HG02610 (cell line): ENCODE data around the gene KRT1.
"Not testable (repeated sequence)": the region's sequence is repeated elsewhere in the genome, so short reads cannot be mapped to it uniquely, and the experiment has no call there.

Source experiments
- ATAC-seq: cut with Tn5 transposase; IDR thresholded peaks from one replicate; pipeline ENCODE4 v1.9.1; 2021; ENCODE audit warnings: mild to moderate bottlenecking, moderate library complexity; ENCODE audit not compliant: unreplicated experiment

KRT1 gene

GRCh38 chr12:52683575-52684300 is 3.5 kb upstream of the KRT1 start:
- no peak for ATAC-seq

- no peak for ATAC-seq
Observed at GRCh38 chr12:52682938-52683574, 2.8 kb upstream of the KRT1 start.

GRCh38 chr12:52682381-52682660 is 2.1 kb upstream of the KRT1 start:
- no peak for ATAC-seq

- ATAC-seq, result no peak
Observed at GRCh38 chr12:52681526-52682380, 1.5 kb upstream of the KRT1 start.

GRCh38 chr12:52679875-52680274 is 332 bp downstream of the KRT1 start:
- ATAC-seq, result no peak

GRCh38 chr12:52677671-52678070 is 2.5 kb downstream of the KRT1 start:
- ATAC-seq, result no peak

- ATAC-seq, result no peak
Observed at GRCh38 chr12:52677126-52677525, 3.1 kb downstream of the KRT1 start.

GRCh38 chr12:52676163-52676562 is 4.0 kb downstream of the KRT1 start:
- no peak for ATAC-seq

GRCh38 chr12:52675301-52675701 is 4.9 kb downstream of the KRT1 start:
- no peak for ATAC-seq

GRCh38 chr12:52674433-52674775 is 5.8 kb downstream of the KRT1 start:
- ATAC-seq, result no peak

GRCh38 chr12:52673713-52674432 is 6.3 kb downstream of the KRT1 start:
- ATAC-seq, result no peak

- ATAC-seq, result no peak
Observed at GRCh38 chr12:52673217-52673616, 7.0 kb downstream of the KRT1 start.

GRCh38 chr12:52672321-52672933 is 7.8 kb downstream of the KRT1 start:
- ATAC-seq, result no peak

- no peak for ATAC-seq
Observed at GRCh38 chr12:52670961-52671360, 9.2 kb downstream of the KRT1 start.

GRCh38 chr12:52670506-52670905 is 9.7 kb downstream of the KRT1 start:
- ATAC-seq, result no peak

GRCh38 chr12:52669941-52670340 is 10.3 kb downstream of the KRT1 start:
- ATAC-seq, result not testable (repeated sequence)

GRCh38 chr12:52669426-52669825 is 10.8 kb downstream of the KRT1 start:
- no peak for ATAC-seq

GRCh38 chr12:52667931-52668330 is 12.3 kb downstream of the KRT1 start:
- ATAC-seq, result no peak

- ATAC-seq, result no peak
Observed at GRCh38 chr12:52667509-52667908, 12.7 kb downstream of the KRT1 start.

GRCh38 chr12:52666471-52666870 is 13.7 kb downstream of the KRT1 start:
- no peak for ATAC-seq

GRCh38 chr12:52663420-52663819 is 16.8 kb downstream of the KRT1 start:
- no peak for ATAC-seq
